Chondrocyte (in vitro differentiated cells): Measurements from ENCODE around the gene GPC3. TPM values are rescaled to one million over a fixed set of nuclear protein-coding genes. Genes with fewer than 3 reads are reported as not detected.
"Not testable (repeated sequence)": the region's sequence is repeated elsewhere in the genome, so short reads cannot be mapped to it uniquely, and the experiment has no call there.

Experiments used
- DNase-seq: peaks from one replicate; pipeline ENCODE4 v3.0.0; 2021; ENCODE audit warnings: mixed read lengths, low spot score
- H3K27ac Mint-ChIP-seq: one replicate; pipeline ENCODE4 v1.8.0; 2021; ENCODE audit warnings: mild to moderate bottlenecking, moderate library complexity, mixed read lengths; ENCODE audit not compliant: unreplicated experiment
- H3K27me3 Mint-ChIP-seq: 2 replicates; pipeline ENCODE4 v1.8.0; 2021; ENCODE audit warnings: low read depth, mixed read lengths
- H3K36me3 Mint-ChIP-seq: 2 replicates; pipeline ENCODE4 v1.8.0; 2021; ENCODE audit warnings: low read depth, mixed read lengths
- H3K4me1 Mint-ChIP-seq: 2 replicates; pipeline ENCODE4 v1.8.0; 2021; ENCODE audit warnings: low read depth, mild to moderate bottlenecking, mixed read lengths
- H3K4me3 Mint-ChIP-seq: one replicate; pipeline ENCODE4 v1.8.0; 2021; ENCODE audit warnings: mild to moderate bottlenecking, moderate library complexity, mixed read lengths; ENCODE audit not compliant: unreplicated experiment
- H3K9me3 Mint-ChIP-seq: 2 replicates; pipeline ENCODE4 v1.8.0; 2021; ENCODE audit warnings: low read depth, mixed read lengths
- total RNA-seq: library from RNA; stranded (reverse); gene quantifications from 3 replicates; pipeline ENCODE4 v1.2.1, GENCODE V29; 2021
- TF ChIP-seq, protein P1 (sequence below): fragments of 200-600 bp; sonication (generic); IDR thresholded peaks from 2 replicates; pipeline ENCODE4 v1.5.0; 2021; ENCODE audit warnings: antibody characterized with exemption, mild to moderate bottlenecking, moderate library complexity

The GPC3 gene
- total RNA-seq, 1 donor from 2014 or later, result 1.9 TPM

DNA sequence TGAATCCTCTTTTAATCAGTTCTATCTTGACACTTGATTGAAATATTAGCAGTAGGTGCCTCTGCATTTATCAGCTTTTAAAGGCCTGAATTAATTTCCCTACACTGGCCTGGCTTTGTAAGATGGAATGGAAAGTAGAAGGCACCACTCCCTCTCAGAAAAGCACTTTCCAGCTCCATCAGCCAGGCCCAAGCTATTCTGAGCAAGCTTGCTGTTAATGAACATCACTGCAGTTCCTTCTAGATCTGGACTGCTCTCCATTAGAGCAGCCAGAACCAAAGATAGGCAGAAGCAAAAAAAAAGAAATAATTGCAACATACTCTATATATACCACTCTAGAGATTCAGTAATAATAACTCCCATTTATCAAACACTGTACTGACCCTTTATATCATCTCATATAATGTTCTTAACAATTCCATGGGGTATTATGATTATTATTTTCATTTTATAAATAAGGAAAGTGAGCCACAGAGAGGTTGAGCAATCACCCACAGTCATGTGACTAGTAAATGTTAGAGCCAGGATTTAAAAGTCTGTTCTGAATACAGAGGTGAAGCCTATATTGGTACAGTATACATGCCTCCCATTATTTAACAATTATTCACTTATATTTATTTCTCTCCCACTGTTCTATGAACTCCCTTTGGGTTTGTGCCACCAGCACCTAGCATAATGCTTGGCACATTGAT is 39.4 kb upstream of the GPC3 start:
- TF ChIP-seq, protein P1, sequence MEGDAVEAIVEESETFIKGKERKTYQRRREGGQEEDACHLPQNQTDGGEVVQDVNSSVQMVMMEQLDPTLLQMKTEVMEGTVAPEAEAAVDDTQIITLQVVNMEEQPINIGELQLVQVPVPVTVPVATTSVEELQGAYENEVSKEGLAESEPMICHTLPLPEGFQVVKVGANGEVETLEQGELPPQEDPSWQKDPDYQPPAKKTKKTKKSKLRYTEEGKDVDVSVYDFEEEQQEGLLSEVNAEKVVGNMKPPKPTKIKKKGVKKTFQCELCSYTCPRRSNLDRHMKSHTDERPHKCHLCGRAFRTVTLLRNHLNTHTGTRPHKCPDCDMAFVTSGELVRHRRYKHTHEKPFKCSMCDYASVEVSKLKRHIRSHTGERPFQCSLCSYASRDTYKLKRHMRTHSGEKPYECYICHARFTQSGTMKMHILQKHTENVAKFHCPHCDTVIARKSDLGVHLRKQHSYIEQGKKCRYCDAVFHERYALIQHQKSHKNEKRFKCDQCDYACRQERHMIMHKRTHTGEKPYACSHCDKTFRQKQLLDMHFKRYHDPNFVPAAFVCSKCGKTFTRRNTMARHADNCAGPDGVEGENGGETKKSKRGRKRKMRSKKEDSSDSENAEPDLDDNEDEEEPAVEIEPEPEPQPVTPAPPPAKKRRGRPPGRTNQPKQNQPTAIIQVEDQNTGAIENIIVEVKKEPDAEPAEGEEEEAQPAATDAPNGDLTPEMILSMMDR, result no peak
- Mint-ChIP-seq H3K36me3 (no peaks in the 10 kb centered on the region), H3K4me1 (peaks cover 8% of the 10 kb centered on the region), H3K4me3 (no peak overlapping the region), H3K9me3 (no peaks in the 10 kb centered on the region), H3K27me3 (no peaks in the 10 kb centered on the region), H3K27ac (no peak overlapping the region)
- no peak for DNase-seq

DNA sequence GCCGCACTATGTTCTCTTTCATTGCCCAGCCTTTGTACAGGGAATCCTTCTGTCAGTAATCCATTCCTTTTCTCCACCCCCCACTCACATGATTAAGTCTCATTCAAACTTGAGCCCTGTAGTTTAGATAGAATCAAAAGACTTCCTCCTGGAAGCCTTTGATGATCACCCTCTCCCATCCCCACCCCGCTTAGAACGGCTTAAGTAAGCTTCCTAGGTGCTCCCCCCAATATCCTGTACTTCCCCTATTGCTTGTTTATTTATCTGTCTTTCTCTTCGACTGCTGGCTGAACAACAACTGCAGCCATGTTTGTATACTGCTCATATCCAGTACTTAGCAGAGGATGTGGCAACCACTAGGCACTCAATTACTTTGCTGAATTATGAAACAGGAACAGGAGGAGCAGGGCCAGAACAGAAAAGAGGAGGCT is 38.5 kb upstream of the GPC3 start:
- Mint-ChIP-seq H3K27ac (no peak overlapping the region), H3K4me3 (no peak overlapping the region), H3K27me3 (no peaks in the 10 kb centered on the region), H3K36me3 (no peaks in the 10 kb centered on the region), H3K9me3 (no peaks in the 10 kb centered on the region), H3K4me1 (peaks cover 8% of the 10 kb centered on the region)
- TF ChIP-seq, protein P1, result no peak
- no peak for DNase-seq

DNA sequence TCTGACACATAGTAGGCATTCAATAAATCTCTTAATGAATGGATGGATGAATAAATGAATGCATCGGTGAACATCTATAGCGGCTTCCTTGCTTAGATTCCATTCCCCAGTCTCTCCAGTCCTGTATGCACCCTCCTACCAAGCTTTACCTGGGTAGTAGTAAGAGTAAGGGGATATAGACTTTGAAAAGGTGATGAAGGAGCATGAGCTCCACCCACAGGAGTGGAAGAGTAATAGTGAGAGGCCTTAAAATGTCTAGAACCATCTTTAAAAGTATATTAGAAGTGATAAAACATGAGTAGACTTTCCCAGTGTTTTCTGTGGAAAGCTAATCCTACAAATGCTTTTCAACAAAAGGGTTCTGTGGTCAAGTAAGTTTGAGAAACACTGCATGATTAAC is 35.5 kb upstream of the GPC3 start:
- TF ChIP-seq, protein P1, result peak; percentile 57
- Mint-ChIP-seq H3K27me3 (peaks cover 3% of the 10 kb centered on the region), H3K9me3 (no peaks in the 10 kb centered on the region), H3K27ac (no peak overlapping the region), H3K4me1 (no peaks in the 10 kb centered on the region), H3K36me3 (no peaks in the 10 kb centered on the region), H3K4me3 (no peak overlapping the region)
- DNase-seq, result no peak

DNA sequence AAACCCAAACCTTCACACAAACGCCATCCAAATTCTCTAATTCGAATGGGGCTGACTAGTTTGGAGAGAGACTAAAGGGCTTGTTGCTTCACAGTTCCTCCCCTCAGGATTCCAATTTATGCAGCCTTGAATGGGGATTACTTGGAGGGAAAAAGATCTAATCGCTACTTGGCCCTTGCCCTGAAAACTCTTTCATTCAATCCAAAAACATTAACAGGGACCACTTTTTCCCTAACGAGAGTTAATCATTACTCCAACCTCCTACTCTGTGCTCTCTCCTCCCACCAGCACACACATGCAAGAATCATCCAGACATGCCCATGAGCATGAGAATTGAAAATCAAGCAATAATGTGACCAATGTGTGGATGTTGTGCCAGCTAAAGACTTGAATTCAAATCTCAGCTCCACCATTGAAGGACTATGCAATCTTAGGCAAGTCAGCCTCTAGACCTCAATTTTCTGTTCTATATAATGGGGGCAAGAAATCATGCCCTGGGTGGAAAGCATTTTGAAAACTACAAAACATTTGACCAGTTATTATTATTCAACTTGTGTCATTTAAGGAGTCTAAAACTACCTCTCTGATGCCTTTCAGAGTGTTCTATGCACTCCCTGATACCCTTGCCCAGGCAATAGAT is 34.3 kb upstream of the GPC3 start:
- Mint-ChIP-seq H3K9me3 (no peaks in the 10 kb centered on the region), H3K36me3 (no peaks in the 10 kb centered on the region), H3K27ac (no peak overlapping the region), H3K4me3 (no peak overlapping the region), H3K27me3 (peaks cover 3% of the 10 kb centered on the region), H3K4me1 (no peaks in the 10 kb centered on the region)
- DNase-seq, result no peak
- TF ChIP-seq, protein P1, result no peak

DNA sequence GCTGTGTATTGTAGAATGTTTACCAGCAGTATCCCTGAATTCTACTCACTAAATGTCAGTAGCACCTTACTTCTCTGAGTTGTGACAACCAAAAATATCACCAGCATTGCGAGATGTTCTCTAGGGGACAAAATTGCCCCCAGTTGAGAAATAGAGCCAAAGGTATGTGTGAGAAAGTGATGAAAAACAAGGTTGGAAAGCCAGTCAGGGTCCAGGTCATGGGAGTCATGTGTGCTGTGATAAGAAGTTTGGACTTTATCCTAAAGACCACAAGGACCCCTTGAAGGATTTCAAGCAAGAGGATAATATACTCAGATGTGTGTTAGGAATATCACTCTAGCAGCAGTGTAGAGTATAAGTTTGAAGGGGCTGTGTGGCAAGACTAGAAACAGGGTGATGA is 30.9 kb upstream of the GPC3 start:
- H3K9me3 Mint-ChIP-seq, H3K36me3 Mint-ChIP-seq, DNase-seq, H3K27ac Mint-ChIP-seq, H3K4me1 Mint-ChIP-seq, H3K27me3 Mint-ChIP-seq, H3K4me3 Mint-ChIP-seq: not testable (repeated sequence)

DNA sequence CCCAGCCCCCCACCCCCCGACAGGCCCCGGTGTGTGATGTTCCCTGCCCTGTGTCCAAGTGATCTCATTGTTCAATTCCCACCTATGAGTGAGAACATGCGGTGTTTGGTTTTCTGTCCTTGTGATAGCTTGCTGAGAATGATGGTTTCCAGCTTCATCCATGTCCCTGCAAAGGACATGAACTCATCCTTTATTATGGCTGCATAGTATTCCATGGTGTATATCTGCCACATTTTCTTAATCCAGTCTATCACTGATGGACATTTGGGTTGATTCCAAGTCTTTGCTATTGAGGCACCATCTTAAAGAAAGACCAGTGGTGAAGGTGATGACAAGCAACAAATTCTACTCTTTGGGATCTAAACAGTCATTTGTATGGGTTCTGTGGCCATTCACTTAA is 30.1 kb upstream of the GPC3 start:
- not testable (repeated sequence) for H3K9me3 Mint-ChIP-seq, DNase-seq, H3K4me3 Mint-ChIP-seq

More for the DNA sequence above, 30.1 kb upstream of the GPC3 start:
- not testable (repeated sequence) for H3K4me1 Mint-ChIP-seq, H3K36me3 Mint-ChIP-seq, H3K27me3 Mint-ChIP-seq, H3K27ac Mint-ChIP-seq
